ENCODE measurements around the gene C17orf107.

GRCh38 chr17:4908301-4908700 lies 9.0 kb downstream of the C17orf107 start:
- no peak for TF ChIP-seq CTCF (IDR thresholded peaks at IDR 0.05)
- TF ChIP-seq SIN3A (IDR thresholded peaks at IDR 0.05; ENCODE audit: borderline replicate concordance, insufficient read depth, low read depth, low read length): no peak
- TF ChIP-seq TCF7L2 (IDR thresholded peaks at IDR 0.05; ENCODE audit: low read depth, low read length): no peak
- no peak for TF ChIP-seq REST (IDR thresholded peaks at IDR 0.05; ENCODE audit: insufficient read depth in 1 of 2, low read depth in 2 of 2, low read length in 1 of 2)
